Natural killer cell (primary cell): ENCODE measurements around the gene TXNDC11. TPM values are rescaled to one million over a fixed set of nuclear protein-coding genes. Genes with fewer than 3 reads are reported as not detected.
A peak's percentile ranks its signal among the peaks of the same experiment; 100 is the strongest.

Source experiments
- ATAC-seq, 3 donors: fragments of 150-1000 bp in 2 of 3; fragments of 200-7000 bp in 1 of 3; cut with Tn5 transposase; 1 replicate in 1 of 3; 2 replicates in 2 of 3; pipeline ENCODE4 v1.10.0; 2021; ENCODE audit warnings: mild to moderate bottlenecking in 2 of 3, moderate library complexity in 2 of 3
- DNase-seq, 2 donors: peaks; one replicate each; pipeline versions ENCODE4 v3.0.0 to v3.0.0-alpha.2; 2013 to 2021; ENCODE audit warnings: mixed read lengths in 1 of 2
- H3K27ac ChIP-seq: one replicate; pipeline ENCODE4 v1.5.1; 2013; ENCODE audit warnings: mild to moderate bottlenecking, low read length
- H3K27me3 ChIP-seq: one replicate; pipeline ENCODE4 v1.6.1; 2013; ENCODE audit warnings: low read length; ENCODE audit not compliant: control insufficient read depth, insufficient read depth
- H3K36me3 ChIP-seq: one replicate; pipeline ENCODE4 v1.6.1; 2013; ENCODE audit warnings: low read length; ENCODE audit not compliant: control insufficient read depth, insufficient read depth
- H3K4me1 ChIP-seq: one replicate; pipeline ENCODE4 v1.6.1; 2013; ENCODE audit warnings: low read length; ENCODE audit not compliant: control insufficient read depth, insufficient read depth
- H3K4me3 ChIP-seq: one replicate; pipeline ENCODE4 v1.5.1; 2013; ENCODE audit warnings: low read length
- H3K9me3 ChIP-seq: one replicate; pipeline ENCODE4 v1.6.1; 2013; ENCODE audit warnings: low read length; ENCODE audit not compliant: control insufficient read depth, insufficient read depth
- H3K27ac Mint-ChIP-seq, 2 donors: one replicate each; pipeline ENCODE4 v1.8.0; 2022; ENCODE audit warnings: mild to moderate bottlenecking in 2 of 2, mixed read lengths in 2 of 2, moderate library complexity in 1 of 2
- H3K27me3 Mint-ChIP-seq, 2 donors: one replicate each; pipeline ENCODE4 v1.8.0; 2022; ENCODE audit warnings: low read depth in 2 of 2, mixed read lengths in 2 of 2
- H3K36me3 Mint-ChIP-seq: one replicate; pipeline ENCODE4 v1.8.0; 2022; ENCODE audit warnings: mixed read lengths
- H3K4me1 Mint-ChIP-seq, 2 donors: one replicate each; pipeline ENCODE4 v1.8.0; 2022; ENCODE audit warnings: mixed read lengths in 2 of 2
- H3K4me3 Mint-ChIP-seq: one replicate; pipeline ENCODE4 v1.8.0; 2022; ENCODE audit warnings: mild to moderate bottlenecking, moderate library complexity, mixed read lengths
- H3K9me3 Mint-ChIP-seq, 2 donors: one replicate each; pipeline ENCODE4 v1.8.0; 2022; ENCODE audit warnings: mixed read lengths in 2 of 2
- WGBS: methylation state at CpG from one replicate; pipeline ENCODE4 v1.1.7; 2013; ENCODE audit warnings: missing lambda C conversion rate; ENCODE audit not compliant: insufficient coverage; 5-methylcytosine and 5-hydroxymethylcytosine counted together
- intact Hi-C: fragments of 100-400 bp; cut with micrococcal nuclease; formaldehyde crosslinking; loops from one replicate; pipeline ENCODE4 v1.14.2; 2022
- total RNA-seq, 4 donors: library from RNA; stranded (reverse); fragments of 120-200 nt in 1 of 4; gene quantifications; one replicate each; pipeline versions ENCODE4 v1.2.3 to v1.2.4, GENCODE V29; 2013 to 2022
- TF ChIP-seq, protein P1 (sequence below): fragments of 200-600 bp; IDR thresholded peaks from one replicate; pipeline ENCODE4 v1.8.0; 2022; ENCODE audit warnings: antibody characterized with exemption

The TXNDC11 gene
- total RNA-seq, 3 donors from 2014 or later (not counting 1 experiment from before 2014, with no cell fraction given) = 63.4 to 99.2 (median 68.9) TPM

DNA sequence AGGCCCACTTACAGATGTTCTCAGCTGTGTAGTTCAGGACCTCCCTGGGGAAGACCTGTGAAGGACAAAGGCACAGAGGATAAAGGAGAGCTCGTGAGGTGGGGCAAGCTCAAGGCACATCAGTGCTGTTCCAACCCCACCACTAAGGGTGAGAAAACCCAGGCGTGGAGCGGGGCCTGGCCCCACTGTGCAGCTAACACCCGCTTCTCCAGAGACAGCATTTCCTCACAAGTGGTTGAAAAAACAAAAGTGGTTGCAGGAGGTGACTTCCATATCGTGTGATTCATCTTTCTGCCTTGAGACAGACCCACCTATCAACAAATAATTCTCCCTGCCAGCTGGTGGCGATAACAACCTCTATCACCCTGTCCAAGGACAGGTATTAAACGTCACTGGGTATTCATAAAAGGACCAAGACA is 44.4 kb downstream of the TXNDC11 start:
- ATAC-seq = peak; percentile 79 to 90 (median 84)
- Mint-ChIP-seq H3K4me3 (no peak overlapping the region), H3K4me1 (peaks cover 39 to 43% of the 10 kb centered on the region in 2 donors), H3K27ac (peak overlapping the region; percentile 9 to 69), H3K27me3 (no peaks in the 10 kb centered on the region), H3K36me3 (peaks cover 10% of the 10 kb centered on the region), H3K9me3 (no peaks in the 10 kb centered on the region)
- intact Hi-C loops = no loop called here
- Histone ChIP-seq H3K27me3 (no peaks in the 10 kb centered on the region), H3K9me3 (no peaks in the 10 kb centered on the region), H3K4me3 (no peak overlapping the region), H3K4me1 (peaks cover 30% of the 10 kb centered on the region), H3K36me3 (peaks cover 44% of the 10 kb centered on the region), H3K27ac (no peak overlapping the region)
- 32% methylated on average over 7 of the region's 7 CpGs for WGBS
- DNase-seq = peak in 1 of 2 donors; percentile 65
- TF ChIP-seq, protein P1, sequence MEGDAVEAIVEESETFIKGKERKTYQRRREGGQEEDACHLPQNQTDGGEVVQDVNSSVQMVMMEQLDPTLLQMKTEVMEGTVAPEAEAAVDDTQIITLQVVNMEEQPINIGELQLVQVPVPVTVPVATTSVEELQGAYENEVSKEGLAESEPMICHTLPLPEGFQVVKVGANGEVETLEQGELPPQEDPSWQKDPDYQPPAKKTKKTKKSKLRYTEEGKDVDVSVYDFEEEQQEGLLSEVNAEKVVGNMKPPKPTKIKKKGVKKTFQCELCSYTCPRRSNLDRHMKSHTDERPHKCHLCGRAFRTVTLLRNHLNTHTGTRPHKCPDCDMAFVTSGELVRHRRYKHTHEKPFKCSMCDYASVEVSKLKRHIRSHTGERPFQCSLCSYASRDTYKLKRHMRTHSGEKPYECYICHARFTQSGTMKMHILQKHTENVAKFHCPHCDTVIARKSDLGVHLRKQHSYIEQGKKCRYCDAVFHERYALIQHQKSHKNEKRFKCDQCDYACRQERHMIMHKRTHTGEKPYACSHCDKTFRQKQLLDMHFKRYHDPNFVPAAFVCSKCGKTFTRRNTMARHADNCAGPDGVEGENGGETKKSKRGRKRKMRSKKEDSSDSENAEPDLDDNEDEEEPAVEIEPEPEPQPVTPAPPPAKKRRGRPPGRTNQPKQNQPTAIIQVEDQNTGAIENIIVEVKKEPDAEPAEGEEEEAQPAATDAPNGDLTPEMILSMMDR = no peak

GRCh38 chr16:11697319-11697718 is 45.3 kb downstream of the TXNDC11 start:
- no peak overlapping the region for H3K27ac ChIP-seq
- TF ChIP-seq, protein P1 = no peak
- H3K27me3 Mint-ChIP-seq = no peaks in the 10 kb centered on the region
- 97% methylated on average over 12 of the region's 12 CpGs for WGBS
- intact Hi-C loops = no loop called here
- peaks cover 30% of the 10 kb centered on the region for H3K4me1 ChIP-seq
- ATAC-seq (no peak), DNase-seq (no peak)
- no peak overlapping the region for H3K4me3 Mint-ChIP-seq
- H3K9me3 ChIP-seq = no peaks in the 10 kb centered on the region
- H3K9me3 Mint-ChIP-seq = no peaks in the 10 kb centered on the region
- peak overlapping the region in 1 of 2 donors; percentile 69 for H3K27ac Mint-ChIP-seq
- peaks cover 39 to 48% of the 10 kb centered on the region in 2 donors for H3K4me1 Mint-ChIP-seq
- peaks cover 10% of the 10 kb centered on the region for H3K36me3 Mint-ChIP-seq
- H3K4me3 ChIP-seq = no peak overlapping the region
- peaks cover 47% of the 10 kb centered on the region for H3K36me3 ChIP-seq
- no peaks in the 10 kb centered on the region for H3K27me3 ChIP-seq

DNA sequence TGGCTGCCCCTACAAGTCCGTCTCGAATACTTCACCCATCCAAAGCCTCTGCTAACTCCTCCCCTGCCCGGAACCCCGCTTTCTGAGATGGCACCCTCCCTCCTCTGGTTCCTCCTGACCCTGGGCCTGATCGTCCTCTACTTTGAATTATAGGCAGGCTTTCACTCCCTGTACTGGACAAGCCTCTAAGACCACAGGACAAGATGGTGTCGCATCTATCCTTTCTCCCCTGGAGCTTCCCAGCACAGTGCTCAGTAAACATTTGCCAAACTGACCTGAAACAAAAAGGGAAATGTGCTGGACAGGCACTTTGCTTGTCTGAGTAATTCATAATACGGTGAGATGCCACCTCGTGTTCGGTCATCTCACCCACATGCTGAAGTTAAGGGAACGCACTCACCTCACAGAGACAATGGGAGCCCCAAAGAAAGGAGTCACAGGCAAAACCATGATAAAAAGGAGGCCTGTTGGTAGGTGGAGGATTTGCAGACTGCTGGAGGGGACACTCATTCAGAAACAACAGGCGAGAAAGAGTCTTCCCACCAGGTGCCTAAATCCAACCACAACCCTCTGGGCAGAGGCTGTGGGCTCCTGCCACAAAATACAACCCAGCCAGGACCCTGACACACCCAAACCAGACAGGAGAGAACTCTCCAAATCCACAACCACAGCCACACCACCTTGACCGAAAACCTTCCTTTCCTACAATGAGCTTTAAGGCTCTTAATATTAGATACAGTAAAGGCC is 46.2 kb downstream of the TXNDC11 start:
- H3K27me3 Mint-ChIP-seq = no peaks in the 10 kb centered on the region
- 90% methylated on average over 11 of the region's 12 CpGs for WGBS
- H3K4me1 ChIP-seq = peaks cover 30% of the 10 kb centered on the region
- intact Hi-C loops = no loop called here
- no peak overlapping the region for H3K4me3 Mint-ChIP-seq
- no peaks in the 10 kb centered on the region for H3K9me3 Mint-ChIP-seq
- H3K27ac Mint-ChIP-seq = peak overlapping the region in 1 of 2 donors; percentile 69
- no peak overlapping the region for H3K4me3 ChIP-seq
- DNase-seq (peak in 1 of 2 donors; percentile 1), ATAC-seq (no peak)
- H3K4me1 Mint-ChIP-seq = peaks cover 39 to 48% of the 10 kb centered on the region in 2 donors
- TF ChIP-seq, protein P1 = no peak
- no peaks in the 10 kb centered on the region for H3K27me3 ChIP-seq
- H3K9me3 ChIP-seq = no peaks in the 10 kb centered on the region
- peaks cover 53% of the 10 kb centered on the region for H3K36me3 ChIP-seq
- peaks cover 10% of the 10 kb centered on the region for H3K36me3 Mint-ChIP-seq
- H3K27ac ChIP-seq = no peak overlapping the region
